ENCODE results near the gene BOC.

DNA sequence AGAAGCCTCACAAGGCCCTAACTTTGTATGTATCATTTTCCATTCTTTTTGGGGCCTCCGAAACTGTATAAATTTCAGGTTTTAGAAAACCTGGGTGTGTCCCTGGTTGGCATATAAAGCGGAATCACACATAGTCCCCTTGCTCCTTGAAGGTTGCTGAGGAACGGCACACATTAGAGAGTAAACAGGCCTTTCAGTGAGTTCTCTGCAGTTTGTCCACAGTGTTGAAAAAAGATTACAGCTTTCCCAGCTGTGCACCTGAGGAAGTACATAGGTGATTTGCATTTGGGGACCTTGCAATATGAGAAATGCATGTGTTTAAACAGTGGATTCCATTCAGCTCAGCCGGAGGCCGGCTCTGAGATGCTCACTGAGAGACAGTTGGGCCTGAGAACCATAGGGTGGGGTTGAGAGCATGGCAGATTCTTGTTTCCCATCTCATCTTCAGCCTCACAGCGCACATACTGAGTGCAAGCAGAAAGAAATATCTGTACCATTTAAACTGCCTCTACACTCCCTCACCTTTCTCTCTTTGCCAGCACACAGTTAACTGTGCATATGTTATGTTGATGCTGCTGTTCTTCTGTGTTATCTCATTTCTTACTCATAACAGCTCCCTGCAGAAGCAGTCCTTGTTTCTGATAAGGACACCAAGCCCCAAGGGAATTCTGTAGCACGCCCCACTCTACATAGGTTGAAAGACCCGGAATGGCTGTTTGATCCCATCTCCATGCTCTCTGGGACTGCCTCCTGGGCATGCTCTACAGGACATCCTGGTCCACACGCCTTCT lies 60.4 kb downstream of the BOC start:
- TF ChIP-seq, protein P1, sequence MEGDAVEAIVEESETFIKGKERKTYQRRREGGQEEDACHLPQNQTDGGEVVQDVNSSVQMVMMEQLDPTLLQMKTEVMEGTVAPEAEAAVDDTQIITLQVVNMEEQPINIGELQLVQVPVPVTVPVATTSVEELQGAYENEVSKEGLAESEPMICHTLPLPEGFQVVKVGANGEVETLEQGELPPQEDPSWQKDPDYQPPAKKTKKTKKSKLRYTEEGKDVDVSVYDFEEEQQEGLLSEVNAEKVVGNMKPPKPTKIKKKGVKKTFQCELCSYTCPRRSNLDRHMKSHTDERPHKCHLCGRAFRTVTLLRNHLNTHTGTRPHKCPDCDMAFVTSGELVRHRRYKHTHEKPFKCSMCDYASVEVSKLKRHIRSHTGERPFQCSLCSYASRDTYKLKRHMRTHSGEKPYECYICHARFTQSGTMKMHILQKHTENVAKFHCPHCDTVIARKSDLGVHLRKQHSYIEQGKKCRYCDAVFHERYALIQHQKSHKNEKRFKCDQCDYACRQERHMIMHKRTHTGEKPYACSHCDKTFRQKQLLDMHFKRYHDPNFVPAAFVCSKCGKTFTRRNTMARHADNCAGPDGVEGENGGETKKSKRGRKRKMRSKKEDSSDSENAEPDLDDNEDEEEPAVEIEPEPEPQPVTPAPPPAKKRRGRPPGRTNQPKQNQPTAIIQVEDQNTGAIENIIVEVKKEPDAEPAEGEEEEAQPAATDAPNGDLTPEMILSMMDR (IDR thresholded peaks at IDR 0.05; ENCODE audit: insufficient read depth, low read depth, low read length): no peak
- no peak for TF ChIP-seq EZH2 (IDR thresholded peaks at IDR 0.05; ENCODE audit: insufficient read depth, low read length)
